H9 (cell line): ENCODE measurements around the gene IDNK. TPM values are rescaled to one million over a fixed set of nuclear protein-coding genes. Genes with fewer than 3 reads are reported as not detected.

Source experiments
- DNase-seq: peaks from one replicate; pipeline ENCODE4 v3.0.0-alpha.2; 2017
- H2AFZ ChIP-seq: one replicate; pipeline ENCODE4 v1.6.1; 2013; ENCODE audit warnings: mild to moderate bottlenecking, low read length, control low read depth, moderate library complexity
- H2AK5ac ChIP-seq: 2 replicates; pipeline ENCODE4 v1.6.1; 2013; ENCODE audit warnings: low read length, control low read depth, mixed read lengths; ENCODE audit not compliant: insufficient read length
- H2BK120ac ChIP-seq: one replicate; pipeline ENCODE4 v1.6.1; 2013; ENCODE audit warnings: low read depth, mild to moderate bottlenecking, low read length, control low read depth, inconsistent platforms; ENCODE audit not compliant: poor library complexity, severe bottlenecking
- H2BK12ac ChIP-seq: 2 replicates; pipeline ENCODE4 v1.6.1; 2013; ENCODE audit warnings: low read length, control low read depth, mixed read lengths, low read depth; ENCODE audit not compliant: insufficient read length
- H2BK15ac ChIP-seq: 2 replicates; pipeline ENCODE4 v1.6.1; 2013; ENCODE audit warnings: low read depth, low read length, control low read depth
- H2BK20ac ChIP-seq: one replicate; pipeline ENCODE4 v1.6.1; 2013; ENCODE audit warnings: low read depth, mild to moderate bottlenecking, low read length, control low read depth, inconsistent platforms; ENCODE audit not compliant: poor library complexity, severe bottlenecking
- H2BK5ac ChIP-seq: 2 replicates; pipeline ENCODE4 v1.6.1; 2013; ENCODE audit warnings: low read length, control low read depth, mixed read lengths; ENCODE audit not compliant: insufficient read length
- H3K14ac ChIP-seq: 2 replicates; pipeline ENCODE4 v1.6.1; 2013; ENCODE audit warnings: low read length, control low read depth; ENCODE audit not compliant: insufficient read depth
- H3K18ac ChIP-seq: 2 replicates; pipeline ENCODE4 v1.6.1; 2013; ENCODE audit warnings: low read depth, mild to moderate bottlenecking, mixed read lengths, low read length, control low read depth; ENCODE audit not compliant: insufficient read length
- H3K23ac ChIP-seq: 2 replicates; pipeline ENCODE4 v1.6.1; 2013; ENCODE audit warnings: low read length, control low read depth, mixed read lengths, low read depth; ENCODE audit not compliant: insufficient read length
- H3K23me2 ChIP-seq: 2 replicates; pipeline ENCODE4 v1.6.1; 2013; ENCODE audit warnings: low read depth, mild to moderate bottlenecking, mixed read lengths, low read length, control low read depth; ENCODE audit not compliant: insufficient read length, poor library complexity, severe bottlenecking
- H3K27ac ChIP-seq: 2 replicates; pipeline ENCODE4 v1.5.1; 2013; ENCODE audit warnings: low read length, control low read depth, mixed read lengths, low read depth; ENCODE audit not compliant: insufficient read length
- H3K27me3 ChIP-seq: 2 replicates; pipeline ENCODE4 v1.6.1; 2013; ENCODE audit warnings: low read length, control low read depth, inconsistent platforms; ENCODE audit not compliant: insufficient read depth
- H3K4ac ChIP-seq: 2 replicates; pipeline ENCODE4 v1.6.1; 2013; ENCODE audit warnings: low read depth, mild to moderate bottlenecking, control low read depth, inconsistent platforms, low read length, moderate library complexity
- H3K4me1 ChIP-seq: 2 replicates; pipeline ENCODE4 v1.6.1; 2013; ENCODE audit warnings: low read length, control low read depth, inconsistent platforms; ENCODE audit not compliant: insufficient read depth
- H3K4me2 ChIP-seq: 2 replicates; pipeline ENCODE4 v1.6.1; 2013; ENCODE audit warnings: low read length, control low read depth, mixed read lengths; ENCODE audit not compliant: insufficient read length, insufficient read depth
- H3K56ac ChIP-seq: 2 replicates; pipeline ENCODE4 v1.6.1; 2013; ENCODE audit warnings: low read depth, mild to moderate bottlenecking, mixed read lengths, low read length, control low read depth; ENCODE audit not compliant: insufficient read length
- H3K79me1 ChIP-seq: 2 replicates; pipeline ENCODE4 v1.6.1; 2013; ENCODE audit warnings: low read depth, mild to moderate bottlenecking, moderate library complexity, low read length, control low read depth, inconsistent platforms; ENCODE audit not compliant: insufficient read depth, poor library complexity, severe bottlenecking
- H3K79me2 ChIP-seq: 2 replicates; pipeline ENCODE4 v1.6.1; 2013; ENCODE audit warnings: low read length, control low read depth, inconsistent platforms; ENCODE audit not compliant: insufficient read depth
- H3K9ac ChIP-seq: 2 replicates; pipeline ENCODE4 v1.6.1; 2013; ENCODE audit warnings: low read length, control low read depth, mixed read lengths; ENCODE audit not compliant: insufficient read length; ENCODE audit errors: extremely low read depth
- H3K9me3 ChIP-seq: one replicate; pipeline ENCODE4 v1.6.1; 2013; ENCODE audit warnings: low read depth, low read length, inconsistent platforms; ENCODE audit not compliant: control insufficient read depth
- H3T11ph ChIP-seq: one replicate; pipeline ENCODE4 v1.6.1; 2013; ENCODE audit warnings: mild to moderate bottlenecking, low read length, control low read depth, inconsistent platforms
- H4K20me1 ChIP-seq: one replicate; pipeline ENCODE4 v1.6.1; 2013; ENCODE audit not compliant: control insufficient read depth, insufficient read length, insufficient read depth
- H4K5ac ChIP-seq: 2 replicates; pipeline ENCODE4 v1.6.1; 2013; ENCODE audit warnings: low read depth, mild to moderate bottlenecking, mixed read lengths, low read length, control low read depth; ENCODE audit not compliant: insufficient read length
- H4K8ac ChIP-seq: replicated peaks from 2 replicates; pipeline ENCODE4 v1.6.1; 2013; ENCODE audit warnings: low read length, control low read depth, mixed read lengths, low read depth; ENCODE audit not compliant: insufficient read length
- H4K91ac ChIP-seq: 2 replicates; pipeline ENCODE4 v1.6.1; 2013; ENCODE audit warnings: low read depth, mild to moderate bottlenecking, moderate library complexity, mixed read lengths, low read length, control low read depth; ENCODE audit not compliant: insufficient read length
- H3K27ac Mint-ChIP-seq, 3 experiments: 2 replicates in 2 of 3; 3 replicates in 1 of 3; pipeline ENCODE4 v1.8.0; 2020 to 2021; ENCODE audit warnings: mixed read lengths in 3 of 3, mild to moderate bottlenecking in 1 of 3, moderate library complexity in 1 of 3
- H3K27me3 Mint-ChIP-seq: 2 replicates; pipeline ENCODE4 v1.8.0; 2021; ENCODE audit warnings: low read depth, mild to moderate bottlenecking, moderate library complexity, mixed read lengths
- H3K36me3 Mint-ChIP-seq, 3 experiments: 2 replicates in 2 of 3; 3 replicates in 1 of 3; pipeline ENCODE4 v1.8.0; 2020 to 2021; ENCODE audit warnings: low read depth in 3 of 3, mixed read lengths in 3 of 3; ENCODE audit not compliant: insufficient read depth in 1 of 3
- H3K4me1 Mint-ChIP-seq, 2 experiments: 2 replicates each; pipeline ENCODE4 v1.8.0; 2020; ENCODE audit warnings: mixed read lengths in 2 of 2
- H3K4me3 Mint-ChIP-seq, 2 experiments: 2 replicates in 1 of 2; 3 replicates in 1 of 2; pipeline ENCODE4 v1.8.0; 2020 to 2021; ENCODE audit warnings: mild to moderate bottlenecking in 2 of 2, mixed read lengths in 2 of 2, moderate library complexity in 1 of 2
- H3K9me3 Mint-ChIP-seq, 2 experiments: 2 replicates in 1 of 2; 3 replicates in 1 of 2; pipeline ENCODE4 v1.8.0; 2020; ENCODE audit warnings: mild to moderate bottlenecking in 2 of 2, mixed read lengths in 2 of 2, moderate library complexity in 1 of 2
- WGBS: extraction: QIAGEN DNeasy Blood & Tissue Kit; methylation state at CpG from one replicate; pipeline ENCODE4 v1.1.7; 2013; ENCODE audit warnings: missing lambda C conversion rate, low lambda C conversion rate, mixed read lengths; ENCODE audit not compliant: insufficient read length; ENCODE audit errors: extremely low coverage; 5-methylcytosine and 5-hydroxymethylcytosine counted together
- total RNA-seq: library from RNA; stranded (reverse); gene quantifications from 2 replicates; pipeline ENCODE4 v1.2.1, GENCODE V29; 2021
- TF ChIP-seq, protein P1 (sequence below): fragments of 200-600 bp; sonication (generic); conservative IDR thresholded peaks from 3 replicates; pipeline ENCODE4 v1.8.0; 2021; ENCODE audit warnings: antibody characterized with exemption, mild to moderate bottlenecking

The IDNK gene
- total RNA-seq, 1 experiment from 2014 or later = 1.4 TPM

DNA sequence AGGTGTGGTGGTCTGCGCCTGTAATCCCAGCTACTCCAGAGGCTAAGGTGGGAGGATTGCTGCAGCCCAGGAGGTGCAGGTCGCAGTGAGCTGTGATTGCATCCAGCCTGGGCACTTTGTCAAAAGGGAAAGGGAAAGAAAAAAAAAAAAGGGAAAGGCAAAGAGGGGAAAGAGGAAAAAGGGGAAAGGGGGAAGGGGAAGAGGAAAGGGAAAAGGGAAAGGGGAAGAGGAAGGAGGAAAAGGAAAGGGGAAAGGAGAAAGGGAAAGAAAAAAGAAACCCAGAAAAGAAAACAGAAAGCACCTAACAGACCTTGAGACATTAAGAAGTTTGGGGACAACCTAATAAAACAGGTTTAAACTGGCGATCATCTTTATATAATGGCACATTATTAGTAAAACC is 40.0 kb downstream of the IDNK start:
- Histone ChIP-seq H3K23ac (no peak overlapping the region), H3K9me3 (no peaks in the 10 kb centered on the region), H2AK5ac (no peak overlapping the region), H3T11ph (no peak overlapping the region), H4K8ac (no peak overlapping the region), H2BK12ac (no peak overlapping the region), H3K79me1 (no peaks in the 10 kb centered on the region), H3K9ac (no peak overlapping the region), H4K5ac (no peak overlapping the region), H2AFZ (no peak overlapping the region), H3K14ac (no peak overlapping the region), H4K91ac (no peak overlapping the region), H2BK15ac (no peak overlapping the region), H3K56ac (no peak overlapping the region), H3K27ac (no peak overlapping the region), H2BK5ac (no peak overlapping the region), H3K4ac (no peak overlapping the region), H3K79me2 (no peaks in the 10 kb centered on the region), H3K4me1 (no peaks in the 10 kb centered on the region), H3K4me2 (no peak overlapping the region), H3K23me2 (no peaks in the 10 kb centered on the region), H3K18ac (no peak overlapping the region), H2BK120ac (no peak overlapping the region), H4K20me1 (no peaks in the 10 kb centered on the region), H3K27me3 (no peaks in the 10 kb centered on the region), H2BK20ac (no peak overlapping the region)
- Mint-ChIP-seq H3K9me3 (no peaks in the 10 kb centered on the region), H3K27me3 (no peaks in the 10 kb centered on the region), H3K4me1 (no peaks in the 10 kb centered on the region), H3K27ac (no peak overlapping the region), H3K4me3 (no peak overlapping the region), H3K36me3 (peaks cover 22 to 72% (median 60%) of the 10 kb centered on the region in 3 experiments; a peak in 6 of 7 replicates)
- TF ChIP-seq, protein P1, sequence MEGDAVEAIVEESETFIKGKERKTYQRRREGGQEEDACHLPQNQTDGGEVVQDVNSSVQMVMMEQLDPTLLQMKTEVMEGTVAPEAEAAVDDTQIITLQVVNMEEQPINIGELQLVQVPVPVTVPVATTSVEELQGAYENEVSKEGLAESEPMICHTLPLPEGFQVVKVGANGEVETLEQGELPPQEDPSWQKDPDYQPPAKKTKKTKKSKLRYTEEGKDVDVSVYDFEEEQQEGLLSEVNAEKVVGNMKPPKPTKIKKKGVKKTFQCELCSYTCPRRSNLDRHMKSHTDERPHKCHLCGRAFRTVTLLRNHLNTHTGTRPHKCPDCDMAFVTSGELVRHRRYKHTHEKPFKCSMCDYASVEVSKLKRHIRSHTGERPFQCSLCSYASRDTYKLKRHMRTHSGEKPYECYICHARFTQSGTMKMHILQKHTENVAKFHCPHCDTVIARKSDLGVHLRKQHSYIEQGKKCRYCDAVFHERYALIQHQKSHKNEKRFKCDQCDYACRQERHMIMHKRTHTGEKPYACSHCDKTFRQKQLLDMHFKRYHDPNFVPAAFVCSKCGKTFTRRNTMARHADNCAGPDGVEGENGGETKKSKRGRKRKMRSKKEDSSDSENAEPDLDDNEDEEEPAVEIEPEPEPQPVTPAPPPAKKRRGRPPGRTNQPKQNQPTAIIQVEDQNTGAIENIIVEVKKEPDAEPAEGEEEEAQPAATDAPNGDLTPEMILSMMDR = no peak
- no CpG with 5 or more reads among the region's 3 CpGs for WGBS
- no peak for DNase-seq
